GM18951 (cell line): ENCODE results near the gene NRP1.

Source experiments
- POLR2A ChIP-seq: IDR thresholded peaks from 4 replicates; pipeline ENCODE4 v1.6.1; 2011; ENCODE audit warnings: mild to moderate bottlenecking; ENCODE audit not compliant: insufficient read length, insufficient read depth; ENCODE audit errors: extremely low read depth
- in situ Hi-C: fragments of 300-500 bp; cut with MboI; formaldehyde crosslinking; loops from one replicate; pipeline ENCODE4 v1.12.0; 2022; ENCODE audit warnings: low sequenced_read_pairs, mixed read lengths, inconsistent platforms; ENCODE audit not compliant: unreplicated experiment

Gene NRP1

GRCh38 chr10:33288127-33288526, 46.3 kb downstream of the NRP1 start:
- in situ Hi-C loops: no loop called here
- TF ChIP-seq POLR2A: no peak

GRCh38 chr10:33287112-33287511, 47.4 kb downstream of the NRP1 start:
- in situ Hi-C loops: no loop called here
- no peak for TF ChIP-seq POLR2A

DNA sequence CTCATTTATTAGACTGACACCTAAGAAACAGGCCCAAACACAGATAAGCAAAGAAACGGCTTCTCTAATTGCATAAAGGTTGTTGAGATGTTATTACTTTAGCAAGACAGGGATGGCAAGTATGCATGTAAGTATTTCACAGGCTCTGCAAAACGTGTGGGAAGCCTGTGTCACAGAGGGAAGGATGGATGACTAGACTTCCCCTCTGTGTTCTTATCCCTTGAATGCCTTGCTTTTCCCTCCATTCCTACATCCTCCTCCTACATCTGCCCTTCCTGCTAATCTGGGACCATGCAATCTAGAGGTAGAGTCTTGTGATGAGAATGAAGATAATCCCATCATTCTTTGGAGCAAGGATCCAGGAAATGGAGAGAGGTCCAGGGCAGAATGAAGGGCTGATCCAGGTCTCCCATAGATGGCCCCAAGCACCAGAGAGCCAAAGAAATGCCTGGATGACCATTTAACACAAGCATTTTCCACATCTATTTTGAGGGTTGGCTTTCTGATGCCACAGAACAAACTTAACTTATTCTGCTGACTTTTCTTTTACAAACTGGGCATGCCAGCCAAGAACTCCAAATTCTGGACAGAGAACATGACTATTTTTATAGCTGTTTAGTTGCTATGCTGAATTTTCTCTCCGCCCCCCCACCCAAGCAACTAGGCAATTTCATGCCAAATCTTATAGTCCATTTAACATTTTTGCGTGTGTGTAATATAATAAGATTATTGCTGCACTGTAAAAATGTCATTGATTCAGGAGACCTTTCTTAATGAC, 48.1 kb downstream of the NRP1 start:
- in situ Hi-C loops: no loop called here
- no peak for TF ChIP-seq POLR2A

DNA sequence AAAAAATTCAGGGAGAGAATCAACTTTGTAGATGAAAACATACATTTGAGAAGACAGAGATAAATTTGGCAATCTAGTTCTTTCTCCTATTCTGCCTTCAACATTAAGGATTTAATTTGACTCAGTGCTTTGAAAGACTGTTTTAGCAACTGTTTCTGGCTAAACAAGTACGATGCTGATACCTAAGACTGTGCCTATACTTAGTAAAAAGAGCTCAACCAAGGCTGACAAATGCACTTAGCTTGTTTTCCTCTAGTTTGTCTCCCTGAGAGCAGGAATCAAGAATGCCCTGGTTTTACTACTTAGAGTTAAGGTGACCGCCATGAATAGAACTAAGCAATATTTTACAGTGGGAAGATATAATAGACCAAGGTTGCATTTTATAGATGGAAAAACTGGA, 49.5 kb downstream of the NRP1 start:
- no peak for TF ChIP-seq POLR2A
- in situ Hi-C loops: no loop called here

DNA sequence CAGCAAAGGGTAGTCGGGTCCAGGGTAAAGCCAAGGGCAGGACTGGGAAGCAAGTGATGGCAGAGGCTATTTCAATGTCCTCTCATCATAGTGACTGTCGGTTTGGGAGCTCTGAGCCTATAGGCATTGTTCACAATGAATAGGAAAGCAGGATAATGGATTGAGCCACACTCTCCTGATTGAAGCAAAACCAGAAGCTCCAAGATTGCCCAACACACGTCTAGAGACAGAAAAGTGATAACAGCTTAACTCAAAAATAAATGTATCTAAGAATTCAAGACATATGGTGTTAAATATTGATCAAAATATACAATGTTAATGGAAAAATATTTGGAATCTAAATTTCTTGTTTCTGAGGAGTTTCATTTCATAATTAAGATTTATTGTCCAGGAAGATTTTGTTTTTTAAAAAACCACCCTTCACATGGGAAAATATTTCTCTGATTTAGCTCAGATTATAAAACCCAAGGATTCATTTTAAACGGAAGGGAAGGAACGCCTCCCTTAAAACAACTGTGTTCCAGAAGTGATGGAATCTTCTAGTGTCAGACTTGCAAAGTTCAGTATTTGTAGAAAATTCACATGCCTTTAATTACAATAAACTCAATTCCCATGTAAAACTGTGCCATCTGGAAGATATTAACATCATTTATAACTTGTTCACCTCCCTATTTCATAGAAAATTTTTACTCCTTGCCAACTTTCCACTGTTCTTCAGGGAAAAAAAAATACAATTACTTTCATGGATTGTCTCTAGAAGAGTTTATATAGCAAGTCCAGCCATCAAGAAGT, 54.5 kb downstream of the NRP1 start:
- in situ Hi-C loops: no loop called here
- TF ChIP-seq POLR2A: no peak

DNA sequence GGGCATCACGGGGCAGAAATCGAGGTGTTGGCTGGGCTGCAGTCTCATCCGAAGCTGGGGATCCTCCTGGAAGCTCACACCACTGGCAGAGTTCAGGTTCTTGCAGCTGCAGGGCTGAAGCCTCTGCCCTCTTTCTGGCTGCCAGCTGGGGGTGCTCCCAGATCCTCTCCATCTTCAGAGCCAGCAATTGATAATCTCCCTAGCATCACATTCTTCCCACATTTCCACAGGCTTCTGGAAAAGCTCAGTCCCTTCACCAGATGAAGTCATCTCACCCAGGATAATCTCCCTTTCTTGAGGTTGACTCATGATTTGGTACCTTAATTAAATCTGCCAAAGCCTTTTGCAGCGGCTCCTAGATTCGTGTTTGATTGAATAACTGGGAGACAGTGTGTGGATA, 55.2 kb downstream of the NRP1 start:
- in situ Hi-C loops: no loop called here
- no peak for TF ChIP-seq POLR2A

DNA sequence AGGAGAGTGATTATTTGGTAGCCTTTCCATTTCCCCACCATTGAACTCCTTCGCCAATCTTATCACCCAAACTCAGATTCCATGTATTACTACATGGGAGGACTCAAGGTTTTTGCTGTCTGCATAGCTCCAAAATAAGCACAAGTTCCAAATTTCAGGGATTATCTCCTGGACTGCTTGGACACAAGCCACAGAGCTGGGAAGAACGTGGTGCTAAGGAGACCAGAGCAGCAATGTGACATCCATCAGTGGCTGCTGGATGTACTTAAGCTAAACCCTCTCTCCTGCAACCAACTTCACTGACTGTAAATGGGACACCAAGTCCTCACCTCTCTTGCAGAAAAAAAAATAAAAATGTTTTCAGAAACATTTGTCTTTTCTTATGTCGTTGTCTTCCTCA, 56.3 kb downstream of the NRP1 start:
- in situ Hi-C loops: no loop called here
- no peak for TF ChIP-seq POLR2A

GRCh38 chr10:33277135-33277536, 57.3 kb downstream of the NRP1 start:
- no peak for TF ChIP-seq POLR2A
- in situ Hi-C loops: no loop called here

- TF ChIP-seq POLR2A: no peak
- in situ Hi-C loops: no loop called here
These were observed 58.1 kb downstream of the NRP1 start for GRCh38 chr10:33276282-33276923.

DNA sequence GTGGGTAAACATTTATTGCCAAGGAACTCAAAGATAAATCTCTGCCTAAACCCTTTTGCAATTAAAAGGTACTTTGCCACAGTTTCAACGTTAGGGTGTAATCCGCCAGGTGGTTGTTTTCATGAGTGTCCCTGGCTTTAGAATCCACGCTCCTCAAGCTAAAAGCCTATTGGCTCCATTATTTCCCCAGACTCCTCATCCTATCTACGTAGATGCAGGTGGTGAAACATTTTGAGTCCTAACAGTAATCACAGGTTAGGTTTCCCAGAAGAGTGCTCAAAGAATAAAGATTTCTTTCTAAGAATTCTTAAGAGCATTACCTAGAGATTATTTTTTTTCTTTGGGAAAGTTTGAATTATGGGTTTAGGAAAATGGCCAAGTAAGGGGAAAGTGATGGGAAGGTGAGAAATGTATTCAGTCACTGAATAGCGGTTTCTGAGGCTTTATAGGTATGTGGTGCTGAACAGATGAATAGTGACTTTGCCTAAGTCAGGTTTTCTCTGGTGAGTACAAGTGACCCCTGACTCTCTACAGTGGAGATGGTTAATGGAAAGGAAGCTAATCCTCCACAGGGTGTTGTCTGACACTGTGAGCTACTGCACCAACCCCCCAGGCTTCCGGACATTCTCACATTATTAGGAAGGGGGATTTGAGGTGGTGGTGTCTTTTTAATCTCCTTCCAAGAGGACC, 60.2 kb downstream of the NRP1 start:
- in situ Hi-C loops: no loop called here
- TF ChIP-seq POLR2A: no peak

- in situ Hi-C loops: no loop called here
- TF ChIP-seq POLR2A: no peak
These were observed 61.0 kb downstream of the NRP1 start for GRCh38 chr10:33273295-33274002.

DNA sequence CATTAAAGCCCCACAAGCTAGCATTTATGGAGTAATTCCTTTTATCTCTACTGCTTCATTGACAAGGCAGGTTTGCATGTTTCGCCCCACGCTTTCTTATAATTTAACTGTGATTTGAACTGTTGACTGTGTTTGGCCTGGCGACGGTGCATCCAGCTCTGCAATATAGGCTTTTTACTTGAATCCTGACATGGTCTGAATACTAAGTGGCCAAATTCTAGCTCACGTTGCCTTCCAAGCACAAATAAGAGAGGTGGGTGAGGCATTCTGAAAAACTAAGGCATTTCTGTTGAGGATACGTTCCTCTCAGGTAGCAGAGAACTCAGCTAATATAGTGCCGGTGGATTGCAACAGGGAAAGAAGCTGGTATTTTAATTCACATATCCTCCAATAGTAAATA, 61.8 kb downstream of the NRP1 start:
- TF ChIP-seq POLR2A: no peak
- in situ Hi-C loops: no loop called here
